Calu3 (cell line): ENCODE measurements around the gene MTG2. TPM values are rescaled to one million over a fixed set of nuclear protein-coding genes. Genes with fewer than 3 reads are reported as not detected.

Experiments
- BruUV-seq: library from RNA; stranded (reverse); fragments of 400-500 nt; replicated peaks from 2 replicates; lab custom pipeline; 2021; lab: Mats Ljungman, UMichigan
- CTCF ChIA-PET: fragments of 300-600 bp; sonication (Branson Sonifier 250); formaldehyde crosslinking; loops from one replicate; lab custom pipeline; 2022; ENCODE audit warnings: antibody characterized with exemption; lab: Charles Lee
- DNase-seq: peaks from one replicate; pipeline ENCODE4 v3.0.0; 2022
- H3K27ac Mint-ChIP-seq: one replicate; pipeline ENCODE4 v1.8.0; 2022; ENCODE audit warnings: mixed read lengths; ENCODE audit not compliant: unreplicated experiment
- H3K27me3 Mint-ChIP-seq: one replicate; pipeline ENCODE4 v1.8.0; 2022; ENCODE audit warnings: mixed read lengths; ENCODE audit not compliant: unreplicated experiment
- H3K36me3 Mint-ChIP-seq: one replicate; pipeline ENCODE4 v1.8.0; 2022; ENCODE audit warnings: mild to moderate bottlenecking, moderate library complexity, mixed read lengths; ENCODE audit not compliant: insufficient read depth, unreplicated experiment
- H3K4me1 Mint-ChIP-seq: one replicate; pipeline ENCODE4 v1.8.0; 2022; ENCODE audit warnings: mild to moderate bottlenecking, low read depth, mixed read lengths; ENCODE audit not compliant: unreplicated experiment
- H3K4me3 Mint-ChIP-seq: one replicate; pipeline ENCODE4 v1.8.0; 2022; ENCODE audit warnings: mild to moderate bottlenecking, low read depth, moderate library complexity, mixed read lengths; ENCODE audit not compliant: unreplicated experiment
- H3K9me3 Mint-ChIP-seq: one replicate; pipeline ENCODE4 v1.8.0; 2022; ENCODE audit warnings: low read depth, mixed read lengths; ENCODE audit not compliant: unreplicated experiment
- CTCF ChIP-seq: fragments of 200-600 bp; IDR thresholded peaks from one replicate; pipeline ENCODE4 v1.8.0; 2022; ENCODE audit warnings: antibody characterized with exemption; ENCODE audit not compliant: unreplicated experiment
- intact Hi-C: fragments of 100-400 bp; cut with micrococcal nuclease; formaldehyde crosslinking; loops from one replicate; pipeline ENCODE4 v1.10.0; 2022; ENCODE audit not compliant: unreplicated experiment
- total RNA-seq: library from RNA; stranded (reverse); gene quantifications from 2 replicates; pipeline ENCODE4 v1.2.3, GENCODE V29; 2022

MTG2 gene
- total RNA-seq, 1 experiment from 2014 or later: 87.9 TPM

- TF ChIP-seq CTCF: no peak
- Mint-ChIP-seq H3K4me3 (peak within 1 kb of the TSS; percentile 88), H3K27ac (peak within 1 kb of the TSS; percentile 94), H3K36me3 (peaks cover 50% of the 10 kb centered on the region), H3K9me3 (no peaks in the 10 kb centered on the region), H3K27me3 (peaks cover 13% of the 10 kb centered on the region), H3K4me1 (peaks cover 55% of the 10 kb centered on the region)
- peak; percentile 100 for DNase-seq
- CTCF ChIA-PET: no interaction called here
- intact Hi-C loops: no loop called here
- no TSS peak for BruUV-seq
Observed at GRCh38 chr20:62237801-62238568, 55.2 kb downstream of the MTG2 start, which contains the start of gene OSBPL2. Gene OSBPL2, plus strand, starts transcription at chr20:62238521. Its CDS starts 17,664 bp downstream, at chr20:62256185.

GRCh38 chr20:62238569-62239277 lies 55.9 kb downstream of the MTG2 start:
- no peak for TF ChIP-seq CTCF
- H3K9me3 Mint-ChIP-seq: no peaks in the 10 kb centered on the region
- intact Hi-C loops: no loop called here
- H3K27me3 Mint-ChIP-seq: peaks cover 13% of the 10 kb centered on the region
- H3K4me3 Mint-ChIP-seq: peak overlapping the region; percentile 88
- peaks cover 52% of the 10 kb centered on the region for H3K36me3 Mint-ChIP-seq
- DNase-seq: peak; percentile 64
- CTCF ChIA-PET: no interaction called here
- peak overlapping the region; percentile 94 for H3K27ac Mint-ChIP-seq
- no TSS peak for BruUV-seq
- H3K4me1 Mint-ChIP-seq: peaks cover 56% of the 10 kb centered on the region

- intact Hi-C loops: no loop called here
- CTCF ChIA-PET: interaction anchor here (0.6 kb wide), 1 partner anchor 13 kb away, joined by 3 read pairs; no protein-coding TSS in a partner anchor
- Mint-ChIP-seq H3K36me3 (peaks cover 58% of the 10 kb centered on the region), H3K27me3 (peaks cover 13% of the 10 kb centered on the region), H3K4me1 (peaks cover 56% of the 10 kb centered on the region), H3K9me3 (no peaks in the 10 kb centered on the region), H3K27ac (peak overlapping the region; percentile 84), H3K4me3 (peak overlapping the region; percentile 88)
- BruUV-seq: no TSS peak
- peak; percentile 40 for DNase-seq
- TF ChIP-seq CTCF: no peak
Observed at GRCh38 chr20:62239278-62239879, 56.6 kb downstream of the MTG2 start.

- TSS peak; percentile 45 for BruUV-seq
- TF ChIP-seq CTCF: no peak
- intact Hi-C loops: no loop called here
- DNase-seq: no peak
- Mint-ChIP-seq H3K27me3 (peaks cover 13% of the 10 kb centered on the region), H3K9me3 (no peaks in the 10 kb centered on the region), H3K36me3 (peaks cover 64% of the 10 kb centered on the region), H3K4me1 (peaks cover 56% of the 10 kb centered on the region), H3K27ac (peak overlapping the region; percentile 84), H3K4me3 (peak overlapping the region; percentile 88)
- CTCF ChIA-PET: interaction anchor here (0.6 kb wide), 1 partner anchor 12 kb away, joined by 3 read pairs; no protein-coding TSS in a partner anchor
Observed at GRCh38 chr20:62240020-62240685, 57.3 kb downstream of the MTG2 start.
